ENCODE data around the gene FUZ.
"Not testable (repeated sequence)": the region's sequence is repeated elsewhere in the genome, so short reads cannot be mapped to it uniquely, and the experiment has no call there.

FUZ gene

DNA sequence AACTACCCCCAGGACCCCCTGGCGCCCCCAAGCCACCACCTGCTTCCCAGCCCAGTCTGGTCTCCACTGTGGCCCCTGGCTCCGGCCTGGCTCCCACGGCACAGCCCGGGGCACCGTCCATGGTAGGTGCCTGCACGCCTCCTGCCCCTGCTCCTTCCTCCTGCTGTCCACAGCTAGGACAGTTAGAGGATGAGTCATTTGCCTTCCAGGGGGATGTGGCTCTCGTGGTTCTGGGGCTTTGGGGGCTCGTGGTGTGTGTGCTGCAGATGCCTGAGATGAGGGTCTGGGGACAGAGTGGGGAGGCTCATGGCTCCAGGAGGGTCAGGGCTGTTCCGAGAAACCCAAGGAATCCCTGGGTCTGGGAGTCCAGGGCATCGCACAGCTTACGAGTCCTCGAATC, 17.7 kb upstream of the FUZ start:
- no peak for DNase-seq

DNA sequence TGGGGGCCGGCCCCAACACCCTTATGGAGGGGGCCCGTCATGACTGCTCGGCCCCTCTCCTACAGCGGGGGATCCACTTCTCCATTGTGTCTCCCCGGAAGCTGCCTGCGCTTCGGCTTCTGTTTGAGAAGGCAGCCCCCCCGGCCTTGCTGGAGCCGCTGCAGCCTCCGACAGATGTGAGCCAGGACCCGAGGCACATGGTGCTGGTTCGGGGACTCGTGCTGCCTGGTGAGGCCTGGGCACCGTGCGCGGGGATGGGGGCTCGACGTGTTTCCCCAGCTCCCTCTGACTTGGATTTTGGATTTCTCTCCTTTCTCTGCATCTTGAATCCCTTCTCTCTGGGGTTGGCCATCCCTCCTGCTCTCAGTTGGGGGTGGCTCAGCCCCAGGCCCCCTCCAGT, 16.6 kb upstream of the FUZ start:
- no peak for DNase-seq

DNA sequence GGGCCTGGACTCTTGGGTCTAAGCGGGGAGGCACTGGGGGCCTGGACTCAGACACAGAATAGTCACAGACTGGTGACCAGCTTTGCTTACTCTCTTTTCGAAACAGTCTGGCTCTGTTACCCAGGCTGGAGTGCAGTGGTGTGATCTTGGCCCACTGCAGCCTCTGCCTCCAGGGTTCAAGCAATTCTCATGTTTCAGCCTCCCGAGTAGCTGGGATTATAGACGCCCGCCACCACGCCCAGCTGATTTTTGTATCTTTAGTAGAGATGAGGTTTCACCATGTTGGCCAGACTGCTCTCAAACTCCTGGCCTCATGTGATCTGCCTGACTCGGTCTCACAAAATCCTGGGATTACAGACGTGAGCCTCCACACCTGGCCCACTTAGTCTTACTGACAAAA, 16.1 kb upstream of the FUZ start:
- no peak for DNase-seq

DNA sequence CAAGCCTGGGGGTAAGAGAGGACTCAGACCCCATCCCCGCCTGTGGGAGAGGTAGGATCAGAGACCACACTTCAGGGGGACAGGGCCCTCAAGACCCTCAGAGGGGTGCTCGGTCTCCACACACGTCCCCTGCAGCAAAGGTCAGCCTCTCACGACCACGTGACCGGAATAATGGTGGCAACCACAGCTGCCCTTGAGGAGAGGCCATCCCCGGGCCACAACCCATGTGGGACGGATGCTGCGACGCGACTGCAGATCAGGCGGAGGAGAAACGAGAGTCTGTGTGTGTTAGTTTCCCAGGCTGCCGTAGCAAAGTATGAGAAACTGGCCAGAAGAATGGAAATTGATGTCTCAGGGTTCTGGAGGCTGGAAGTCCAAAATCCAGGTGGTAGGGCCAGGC, 13.9 kb upstream of the FUZ start:
- DNase-seq = no peak

DNA sequence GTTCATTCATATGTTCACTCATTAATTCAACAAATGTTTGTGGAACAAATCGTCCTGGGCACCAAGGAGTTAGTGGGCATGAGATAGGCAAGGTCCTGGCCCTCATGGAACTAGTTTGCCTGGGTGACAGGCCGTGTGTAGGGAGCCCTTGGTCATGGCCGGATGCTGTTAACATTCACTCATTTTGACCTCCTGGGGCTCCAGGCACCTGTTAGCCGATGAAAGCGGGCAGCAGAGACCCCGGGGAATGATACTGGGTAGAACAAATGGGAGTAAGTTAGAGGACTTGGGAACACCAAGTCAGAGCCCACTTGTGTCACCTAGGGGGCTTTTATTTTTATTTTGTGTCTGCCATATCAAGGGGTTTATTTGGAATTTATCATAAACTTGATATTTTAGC, 11.6 kb upstream of the FUZ start:
- DNase-seq = no peak

DNA sequence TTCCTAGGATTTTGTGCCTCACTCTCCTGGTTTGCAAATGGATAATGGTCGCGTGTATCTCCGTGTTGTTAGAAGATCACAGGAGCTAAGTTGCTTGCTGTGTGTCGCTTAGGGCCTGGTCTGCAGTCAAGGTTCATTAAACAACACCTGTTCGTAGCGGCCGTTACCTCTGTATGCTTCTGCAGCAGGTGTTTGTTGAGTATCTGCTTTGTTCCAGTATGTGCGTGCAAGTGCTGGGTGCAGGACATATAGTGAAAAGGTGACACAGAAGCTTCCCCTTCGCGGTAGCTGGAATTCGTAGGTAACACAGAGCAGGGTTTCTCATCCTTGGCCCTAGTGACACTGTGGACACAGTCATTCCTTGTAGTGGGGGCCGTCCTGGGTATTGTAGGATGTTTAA, 10.4 kb upstream of the FUZ start:
- no peak for DNase-seq

DNA sequence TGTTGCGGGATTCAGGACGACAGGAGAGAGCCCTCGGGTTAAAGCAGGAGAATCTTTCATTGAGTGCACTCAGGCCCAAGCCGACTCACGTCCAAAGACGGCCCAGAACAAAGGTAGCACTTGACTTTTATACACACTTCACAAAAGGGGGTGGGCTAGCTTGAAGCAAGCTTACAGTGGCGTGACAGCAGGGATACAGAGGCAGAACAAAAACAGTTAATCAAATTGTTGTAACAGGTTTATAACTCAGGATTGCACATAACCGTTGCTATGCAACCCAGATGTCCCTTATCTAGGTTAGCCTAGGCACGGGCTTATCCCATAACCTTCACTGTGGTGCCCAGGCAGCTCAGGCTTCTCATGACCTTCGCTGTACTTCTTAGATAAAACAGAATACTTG, 7.0 kb upstream of the FUZ start:
- no peak for DNase-seq

DNA sequence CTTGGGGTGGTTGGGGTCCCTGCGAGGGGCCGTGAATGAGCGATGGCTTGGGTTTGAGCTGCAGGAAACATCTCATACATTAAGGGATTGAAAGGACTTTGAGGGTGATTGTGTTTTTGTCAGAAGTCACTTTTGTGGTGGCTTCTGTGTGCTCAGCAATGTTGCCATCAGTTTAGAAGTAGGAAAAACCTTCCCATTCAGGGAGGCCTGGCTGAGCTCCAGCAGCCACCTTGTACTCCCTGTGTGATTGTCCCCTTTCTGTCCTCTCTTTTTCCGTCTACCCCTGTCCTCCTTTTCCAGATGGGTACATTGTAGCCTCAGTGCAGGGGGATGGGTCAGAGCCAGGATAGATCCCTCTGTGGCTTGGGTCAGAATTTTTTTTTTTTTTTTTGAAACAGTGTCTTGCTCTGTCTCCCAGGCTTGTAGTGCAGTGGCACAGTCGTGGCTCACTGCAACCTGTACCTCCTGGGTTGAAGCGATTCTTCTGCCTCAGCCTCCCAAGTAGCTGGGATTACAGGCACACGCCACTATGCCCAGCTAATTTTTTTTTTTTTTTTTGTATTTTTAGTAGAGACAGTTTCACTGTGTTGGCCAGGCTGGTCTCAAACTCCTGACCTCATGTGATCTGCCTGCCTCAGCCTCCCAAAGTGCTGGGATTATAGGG, 6.5 kb upstream of the FUZ start:
- DNase-seq = not testable (repeated sequence)

DNA sequence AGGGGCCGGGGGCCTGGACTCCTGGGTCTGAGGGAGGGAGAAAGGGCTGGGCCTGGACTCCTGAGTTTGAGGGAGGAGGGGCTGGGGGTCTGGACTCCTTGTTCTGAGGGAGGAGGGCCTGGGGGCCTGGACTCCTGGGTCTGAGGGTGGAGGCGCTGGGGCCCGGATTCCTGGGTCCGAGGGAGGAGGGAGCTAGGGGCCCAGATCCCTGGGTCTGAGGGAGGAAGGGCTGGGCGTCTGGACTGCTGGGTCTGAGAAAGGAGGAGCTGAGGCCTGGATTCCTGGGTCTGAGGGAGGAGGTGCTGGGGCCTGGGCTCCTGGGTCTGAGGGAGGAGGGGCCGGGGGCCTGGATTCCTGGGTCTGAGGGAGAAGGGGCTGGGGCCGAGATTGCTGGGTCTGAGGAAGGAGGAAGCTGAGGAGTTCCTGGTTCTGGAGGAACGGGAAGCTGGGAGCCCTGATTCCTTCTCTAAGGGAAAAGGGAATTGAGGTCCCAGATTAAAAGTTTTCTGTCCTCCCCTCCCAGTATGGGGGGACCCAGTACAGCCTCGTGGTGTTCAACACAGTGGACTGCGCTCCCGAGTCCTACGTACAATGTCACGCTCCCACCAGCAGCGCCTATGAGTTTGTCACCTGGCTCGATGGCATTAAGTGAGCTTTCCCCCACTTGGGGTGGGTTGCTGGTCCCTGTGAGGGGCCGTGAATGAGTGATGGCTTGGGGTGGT, 5.7 kb upstream of the FUZ start:
- DNase-seq = peak; percentile 23 to 63 (median 38)

DNA sequence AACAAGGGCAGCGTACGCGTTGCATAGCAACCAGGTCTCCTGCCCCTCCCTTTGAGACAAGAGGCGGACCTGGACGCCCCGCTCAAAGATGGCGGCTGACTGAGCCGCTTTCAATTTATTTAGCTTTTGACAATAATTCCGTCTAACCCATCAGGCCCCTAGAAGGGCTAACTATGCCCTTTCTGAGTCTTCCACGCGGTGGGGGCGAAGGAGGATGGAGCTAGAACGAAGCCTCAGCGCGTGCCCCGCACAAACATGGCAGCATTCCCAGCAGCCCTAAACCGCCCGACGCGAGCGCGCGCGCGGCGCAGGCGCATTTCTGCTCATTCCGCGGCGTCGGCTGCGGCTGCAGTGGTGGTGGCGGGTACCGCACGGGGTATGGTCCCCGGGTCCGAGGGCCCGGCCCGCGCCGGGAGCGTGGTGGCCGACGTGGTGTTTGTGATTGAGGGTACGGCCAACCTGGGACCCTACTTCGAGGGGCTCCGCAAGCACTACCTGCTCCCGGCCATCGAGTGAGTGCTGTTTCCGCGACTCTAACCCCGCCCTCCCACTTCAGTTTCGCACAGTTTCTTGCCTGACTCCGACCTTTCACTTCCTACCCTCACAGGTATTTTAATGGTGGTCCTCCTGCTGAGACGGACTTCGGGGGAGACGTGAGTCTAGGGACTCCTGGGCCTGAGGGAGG, 5.0 kb upstream of the FUZ start, which contains the start of gene MED25:
MED25 (plus strand) TSS at position 326 of the 685 bp plus-strand sequence; CDS start at position 379, 53 bp downstream.
- DNase-seq = peak; percentile 92 to 96 (median 94)

DNA sequence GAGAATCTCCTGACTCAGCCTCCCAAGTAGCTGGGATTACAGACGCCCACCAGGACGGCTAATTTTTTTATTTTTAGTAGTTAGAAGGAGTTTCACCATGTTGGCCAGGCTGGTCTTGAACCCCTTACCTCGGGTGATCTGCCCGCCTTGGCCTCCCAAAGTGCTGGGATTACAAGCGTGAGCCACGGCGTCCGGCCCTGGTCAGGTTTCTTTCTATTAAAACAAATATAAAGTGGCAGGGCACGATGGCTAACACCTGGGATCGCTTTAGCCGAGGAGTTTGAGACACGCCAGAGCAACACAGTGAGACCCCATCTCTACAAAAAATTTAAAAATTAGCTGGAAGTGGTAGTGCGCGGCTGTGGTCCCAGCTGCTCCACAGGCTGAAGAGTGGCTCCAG, 3.5 kb upstream of the FUZ start:
- no peak for DNase-seq

DNA sequence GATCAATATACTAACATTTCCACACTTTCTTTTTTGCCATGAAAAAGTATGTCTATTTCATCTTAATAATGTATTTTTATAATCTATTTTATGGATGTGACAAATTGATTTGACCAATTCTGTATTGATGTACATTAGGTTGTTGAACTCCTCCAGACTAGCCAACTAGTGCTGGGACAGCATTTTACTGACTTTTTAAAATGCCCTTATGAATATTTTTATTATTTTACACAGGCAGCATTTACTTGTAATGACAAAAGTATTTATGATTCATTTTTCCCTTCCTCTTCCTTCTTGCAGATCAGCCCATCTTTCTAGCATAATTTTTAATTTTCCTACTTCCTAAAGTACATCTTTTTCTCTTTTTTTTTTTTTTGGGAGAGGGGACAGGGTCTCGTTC, 918 bp upstream of the FUZ start:
- no peak for DNase-seq

DNA sequence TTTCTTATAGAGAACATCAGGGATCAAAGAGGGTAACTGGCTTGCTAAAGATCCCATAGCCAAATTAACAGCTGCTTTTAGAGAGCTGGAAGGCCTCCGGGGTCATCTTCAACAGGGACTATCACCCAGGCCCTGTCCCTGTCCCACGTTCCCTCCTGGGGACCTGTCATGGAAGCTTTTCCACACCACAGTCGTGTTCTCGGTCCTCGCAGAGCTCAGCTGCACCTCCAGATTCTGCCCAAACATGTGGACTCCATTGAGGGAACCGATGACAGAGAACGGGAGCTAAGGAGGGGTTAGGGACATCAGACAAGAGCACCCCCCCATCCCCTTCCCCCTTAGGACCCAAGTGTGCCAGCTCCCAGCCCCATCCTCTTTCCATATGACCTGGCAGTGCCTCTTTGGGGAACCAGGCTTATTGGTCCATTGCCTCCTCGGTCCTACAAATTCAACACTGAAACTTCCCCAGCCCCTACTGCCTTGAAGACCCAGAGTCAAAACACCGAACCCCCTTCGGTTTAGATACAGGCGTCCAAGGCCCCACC, 568 bp downstream of the FUZ start:
- DNase-seq = no peak

DNA sequence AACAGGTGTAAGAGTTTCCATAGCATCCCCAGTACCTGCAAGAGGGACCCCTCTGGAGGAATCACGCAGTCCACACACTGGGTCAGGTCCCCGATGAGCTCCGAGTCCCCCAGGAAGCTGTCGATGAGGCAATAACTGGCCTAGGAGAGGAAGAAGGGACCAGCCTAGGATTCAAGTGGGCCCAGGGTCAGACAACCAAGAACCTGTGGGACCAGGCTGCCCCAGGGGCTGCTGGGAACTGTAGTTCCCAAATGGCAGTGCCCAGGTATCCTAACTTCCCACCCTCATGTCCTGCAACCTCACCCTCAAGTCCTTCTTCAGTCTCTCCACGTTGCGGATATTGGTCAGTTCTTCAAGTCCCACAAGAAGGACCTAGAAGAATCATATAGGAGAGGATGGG, 1.8 kb downstream of the FUZ start:
- DNase-seq = no peak

DNA sequence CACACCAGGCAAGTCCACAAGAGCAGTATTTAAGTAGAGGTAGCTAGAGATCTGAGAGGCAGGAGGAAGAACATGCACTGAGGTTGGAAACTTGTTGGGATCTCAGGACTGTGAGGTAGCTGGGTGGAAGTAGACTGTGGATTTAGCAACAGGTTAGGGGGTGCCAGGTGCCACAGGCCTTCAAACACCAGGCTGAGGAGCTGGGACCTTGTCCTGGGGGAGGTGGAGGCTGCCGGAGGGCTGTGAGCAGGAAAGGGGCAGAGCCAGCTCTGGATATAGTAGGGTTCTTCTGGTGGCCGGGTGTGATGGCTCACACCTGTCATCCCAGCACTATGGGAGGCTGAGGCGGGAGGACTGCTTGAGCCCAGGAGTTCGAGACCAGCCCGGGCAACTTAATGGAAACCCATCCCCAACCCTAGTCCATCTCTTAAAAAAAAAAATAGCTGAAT, 3.1 kb downstream of the FUZ start:
- no peak for DNase-seq

DNA sequence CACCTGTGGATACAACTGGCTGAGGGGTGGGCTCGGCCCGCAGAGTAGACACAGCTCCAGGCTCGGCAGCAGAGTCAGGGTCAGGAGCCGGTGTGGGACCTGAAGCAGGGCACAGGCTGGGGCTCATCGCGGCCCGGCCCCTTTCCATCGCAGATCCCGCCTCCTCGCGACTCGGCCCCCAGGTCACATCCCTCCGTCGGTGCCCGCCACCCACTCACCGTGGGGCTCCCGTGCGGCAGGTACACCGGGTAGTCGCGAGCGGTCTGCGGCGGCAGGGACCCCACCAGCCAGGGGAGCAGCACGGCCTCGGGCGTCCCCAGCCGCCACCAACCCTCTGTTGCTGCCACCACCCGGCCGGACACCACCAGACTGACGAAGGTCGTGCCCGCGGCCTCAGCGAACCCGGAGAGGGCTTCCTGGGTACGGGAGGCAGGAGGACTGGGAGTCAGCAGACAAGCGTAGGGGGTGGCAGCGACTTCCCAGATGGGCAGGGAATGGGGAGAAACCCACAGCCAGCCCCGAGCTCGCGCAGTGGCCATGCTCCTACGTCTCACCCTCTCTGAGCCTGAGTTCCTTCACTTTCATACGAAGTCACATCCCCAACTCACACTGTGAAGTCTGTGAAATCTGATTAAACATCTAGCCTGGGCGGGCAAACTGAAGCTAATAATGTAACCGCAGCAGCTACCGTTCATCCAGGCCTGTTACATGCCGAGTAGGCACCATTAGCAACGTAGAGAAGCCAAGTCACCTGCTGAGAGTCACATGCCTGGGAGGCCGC, 3.7 kb downstream of the FUZ start:
- peak; percentile 59 to 85 (median 71) for DNase-seq

DNA sequence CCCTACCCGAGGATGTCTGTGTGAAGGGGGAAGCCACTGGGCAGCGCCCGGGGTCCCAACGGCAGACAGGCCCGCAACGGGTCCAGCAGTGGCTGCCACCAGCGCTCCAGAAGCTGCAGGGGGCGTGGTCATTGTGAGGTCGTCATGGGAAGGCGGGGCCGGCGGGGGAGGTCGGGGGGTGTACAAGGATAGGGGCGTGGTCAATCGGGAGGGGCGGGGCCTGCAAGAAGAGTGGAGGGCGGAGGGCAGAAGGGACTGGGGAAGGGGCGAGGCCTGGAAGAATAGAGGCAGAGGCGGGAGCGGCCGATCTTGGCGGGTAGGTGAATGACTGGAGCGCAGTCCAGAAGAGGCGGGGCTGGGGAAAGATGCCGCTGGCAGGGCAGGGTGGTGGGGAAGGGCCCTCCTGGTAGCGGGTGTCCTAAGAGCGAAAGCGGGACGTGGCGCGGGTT, 4.4 kb downstream of the FUZ start:
- DNase-seq = peak; percentile 76 to 90 (median 84)

DNA sequence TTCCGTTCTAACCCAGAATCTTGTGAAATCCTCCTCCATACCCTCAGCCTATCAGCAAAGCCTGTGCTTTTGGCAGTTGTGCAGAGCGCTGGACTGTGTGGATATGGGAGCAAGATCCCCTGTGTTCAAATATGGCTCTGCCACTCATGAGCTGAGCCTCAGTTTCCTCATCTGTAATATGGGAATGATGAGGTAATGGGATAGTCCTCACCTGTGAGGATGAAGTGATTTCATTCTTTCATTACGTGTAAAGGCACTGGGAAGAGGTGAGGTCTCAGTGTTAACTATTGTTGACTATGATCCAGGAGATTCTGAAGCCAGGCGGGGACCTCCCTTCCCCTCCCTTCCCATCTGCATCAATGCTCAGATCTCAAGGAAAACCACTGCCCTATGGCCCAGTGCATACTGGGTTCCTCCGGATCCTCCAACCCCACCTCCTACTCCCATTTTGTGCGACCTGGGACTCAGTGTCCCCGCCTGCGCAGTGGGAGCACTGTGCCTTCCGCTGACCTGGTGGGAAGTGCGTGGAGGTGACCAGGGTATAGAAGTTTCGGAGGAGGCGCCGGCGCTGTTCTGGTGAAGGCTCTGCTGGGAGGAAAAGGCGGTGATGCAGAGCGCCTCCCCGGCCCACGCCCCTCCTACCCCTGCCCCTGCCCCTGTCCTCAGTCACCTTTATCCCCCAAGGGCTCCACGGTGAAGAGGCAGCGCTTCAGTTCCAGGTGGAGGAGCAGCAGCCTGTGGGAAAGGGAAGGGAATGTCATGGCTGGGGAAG, 5.0 kb downstream of the FUZ start:
- DNase-seq = no peak

DNA sequence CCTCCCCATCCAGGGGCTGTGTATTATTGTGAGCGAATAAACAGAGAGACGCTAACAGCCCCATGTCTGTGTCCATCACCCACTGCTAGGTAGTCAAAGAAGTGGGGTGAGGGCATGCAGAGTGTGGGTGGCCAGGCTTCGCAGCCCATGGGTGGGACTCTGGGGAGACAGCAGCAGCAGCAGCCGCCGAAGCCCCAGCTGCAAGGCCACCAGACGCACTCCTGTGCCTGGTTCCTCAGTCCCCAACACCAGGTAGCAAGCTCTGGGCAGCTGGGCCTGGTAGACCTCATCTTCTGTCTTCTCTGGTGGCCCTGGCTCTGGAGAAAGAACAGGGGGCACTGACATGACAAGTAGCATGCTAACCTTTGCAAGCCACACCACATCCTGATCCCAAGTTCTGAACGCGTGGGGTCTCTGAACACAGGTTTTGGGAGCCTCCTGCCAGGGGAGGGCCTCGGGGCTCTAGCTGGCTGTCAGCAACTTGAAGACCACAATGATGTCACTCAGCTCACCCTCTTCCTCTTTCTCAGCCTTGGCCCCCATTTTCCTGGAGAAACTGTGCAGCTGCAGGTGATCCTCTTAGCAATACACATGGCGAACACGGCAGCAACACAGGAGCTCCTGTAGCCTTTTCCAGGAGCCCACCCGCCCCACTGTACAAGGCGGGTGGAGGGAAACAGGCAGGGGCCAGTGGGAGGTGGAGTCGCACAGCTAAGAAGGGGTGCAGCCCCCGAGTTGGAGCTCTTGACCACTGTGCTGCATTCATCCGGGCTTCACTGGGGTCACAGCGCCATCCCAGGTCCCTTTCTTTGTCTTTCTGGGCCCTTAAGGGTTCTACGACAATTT, 5.8 kb downstream of the FUZ start:
- DNase-seq = peak; percentile 45 to 68 (median 62)

DNA sequence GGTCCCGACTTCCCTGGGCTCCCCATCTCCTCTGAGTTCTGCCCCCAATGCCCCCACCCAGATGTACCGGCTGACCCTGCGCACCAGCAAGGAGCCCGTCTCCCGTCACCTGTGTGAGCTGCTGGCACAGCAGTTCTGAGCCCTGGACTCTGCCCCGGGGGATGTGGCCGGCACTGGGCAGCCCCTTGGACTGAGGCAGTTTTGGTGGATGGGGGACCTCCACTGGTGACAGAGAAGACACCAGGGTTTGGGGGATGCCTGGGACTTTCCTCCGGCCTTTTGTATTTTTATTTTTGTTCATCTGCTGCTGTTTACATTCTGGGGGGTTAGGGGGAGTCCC, 6.5 kb downstream of the FUZ start:
- DNase-seq = no peak
